ENCODE results near the gene CLDN19. TPM values are rescaled to one million over a fixed set of nuclear protein-coding genes. Genes with fewer than 3 reads are reported as not detected.
"Not testable (repeated sequence)": the region's sequence is repeated elsewhere in the genome, so short reads cannot be mapped to it uniquely, and the experiment has no call there.

Gene CLDN19
- total RNA-seq, 1 experiment from 2014 or later: not detected

- H3K4me3 Mint-ChIP-seq (ENCODE audit: unreplicated experiment): no peak overlapping the region
- no peak overlapping the region for H3K27ac Mint-ChIP-seq (ENCODE audit: low read depth, unreplicated experiment)
- H3K27me3 Mint-ChIP-seq (ENCODE audit: insufficient read depth, unreplicated experiment): no peaks in the 10 kb centered on the region
- CTCF ChIA-PET: interaction anchor here (0.6 to 1.0 kb wide), 7 partner anchors 9 to 408 kb away, joined by 3 to 5 read pairs (median 4); partner anchors contain the start of gene CLDN19
- POLR2A ChIA-PET: interaction anchor here (0.5 to 1.8 kb wide), 3 partner anchors 14 to 321 kb away, joined by 3 to 8 read pairs (median 3); partner anchors contain the start of genes C1orf50 and P3H1
- intact Hi-C loops (cut with micrococcal nuclease): loop anchor here (10.0 kb wide), 1 partner anchor 407 kb away; no protein-coding TSS in a partner anchor
- H3K4me1 Mint-ChIP-seq (ENCODE audit: insufficient read depth, unreplicated experiment): peaks cover 20% of the 10 kb centered on the region
- TF ChIP-seq CTCF (IDR thresholded peaks at IDR 0.05; ENCODE audit: unreplicated experiment): no peak
- no TSS peak for BruUV-seq (replicated peaks)
- peaks cover 52% of the 10 kb centered on the region for H3K36me3 Mint-ChIP-seq (ENCODE audit: insufficient read depth, unreplicated experiment)
- DNase-seq (ENCODE audit: unreplicated experiment): no peak
- no peaks in the 10 kb centered on the region for H3K9me3 Mint-ChIP-seq (ENCODE audit: unreplicated experiment)
These were observed 12.2 kb upstream of the CLDN19 start for GRCh38 chr1:42752284-42752683.

GRCh38 chr1:42751511-42752070 lies 11.6 kb upstream of the CLDN19 start:
- not testable (repeated sequence) for BruUV-seq (replicated peaks); H3K27ac Mint-ChIP-seq (ENCODE audit: low read depth, unreplicated experiment); H3K9me3 Mint-ChIP-seq (ENCODE audit: unreplicated experiment); H3K4me3 Mint-ChIP-seq (ENCODE audit: unreplicated experiment); H3K27me3 Mint-ChIP-seq (ENCODE audit: insufficient read depth, unreplicated experiment); DNase-seq (ENCODE audit: unreplicated experiment)
- peaks cover 51% of the 10 kb centered on the region for H3K36me3 Mint-ChIP-seq (ENCODE audit: insufficient read depth, unreplicated experiment)
- CTCF ChIA-PET: interaction anchor here (0.7 to 1.0 kb wide), 4 partner anchors 9 to 407 kb away, joined by 3 to 5 read pairs (median 4); no protein-coding TSS in a partner anchor
- peaks cover 15% of the 10 kb centered on the region for H3K4me1 Mint-ChIP-seq (ENCODE audit: insufficient read depth, unreplicated experiment)
- POLR2A ChIA-PET: interaction anchor here (1.8 kb wide), 1 partner anchor 15 kb away, joined by 8 read pairs; the partner anchor contains the start of genes C1orf50 and P3H1
- intact Hi-C loops (cut with micrococcal nuclease): loop anchor here (10.0 kb wide), 1 partner anchor 407 kb away; no protein-coding TSS in a partner anchor

- ChIA-PET CTCF (interaction anchor here (1.5 kb wide), 1 partner anchor 13 kb away, joined by 7 read pairs; no protein-coding TSS in a partner anchor), POLR2A (no interaction called here)
- H3K27ac Mint-ChIP-seq (ENCODE audit: low read depth, unreplicated experiment): no peak overlapping the region
- TF ChIP-seq CTCF (IDR thresholded peaks at IDR 0.05; ENCODE audit: unreplicated experiment): no peak
- no peaks in the 10 kb centered on the region for H3K27me3 Mint-ChIP-seq (ENCODE audit: insufficient read depth, unreplicated experiment)
- H3K4me1 Mint-ChIP-seq (ENCODE audit: insufficient read depth, unreplicated experiment): peaks cover 15% of the 10 kb centered on the region
- no peak overlapping the region for H3K4me3 Mint-ChIP-seq (ENCODE audit: unreplicated experiment)
- intact Hi-C loops (cut with micrococcal nuclease): loop anchor here (10.0 kb wide), 1 partner anchor 405 kb away; no protein-coding TSS in a partner anchor
- DNase-seq (ENCODE audit: unreplicated experiment): no peak
- H3K9me3 Mint-ChIP-seq (ENCODE audit: unreplicated experiment): no peaks in the 10 kb centered on the region
- peaks cover 56% of the 10 kb centered on the region for H3K36me3 Mint-ChIP-seq (ENCODE audit: insufficient read depth, unreplicated experiment)
- no TSS peak for BruUV-seq (replicated peaks)
These were observed 10.0 kb upstream of the CLDN19 start for GRCh38 chr1:42750041-42750440.

- no peak for DNase-seq (ENCODE audit: unreplicated experiment)
- Mint-ChIP-seq H3K9me3 (ENCODE audit: unreplicated experiment) (no peaks in the 10 kb centered on the region), H3K36me3 (ENCODE audit: insufficient read depth, unreplicated experiment) (peaks cover 44% of the 10 kb centered on the region), H3K4me1 (ENCODE audit: insufficient read depth, unreplicated experiment) (peaks cover 17% of the 10 kb centered on the region), H3K4me3 (ENCODE audit: unreplicated experiment) (no peak overlapping the region), H3K27me3 (ENCODE audit: insufficient read depth, unreplicated experiment) (no peaks in the 10 kb centered on the region), H3K27ac (ENCODE audit: low read depth, unreplicated experiment) (no peak overlapping the region)
- ChIA-PET POLR2A (interaction anchor here (0.6 to 1.1 kb wide), 2 partner anchors 67 to 69 kb away, joined by 3 to 5 read pairs; partner anchors contain the start of gene YBX1), CTCF (interaction anchor here (0.6 to 2.4 kb wide), 6 partner anchors 8 to 1175 kb away, joined by 3 to 13 read pairs (median 4); partner anchors contain the start of genes C1orf50 and P3H1)
- no TSS peak for BruUV-seq (replicated peaks)
- TF ChIP-seq CTCF (IDR thresholded peaks at IDR 0.05; ENCODE audit: unreplicated experiment): no peak
- intact Hi-C loops (cut with micrococcal nuclease): no loop called here
These were observed 8.7 kb upstream of the CLDN19 start for GRCh38 chr1:42748461-42749410.

Measured in MCF 10A (cell line).